ENCODE results near the gene TBC1D5.

The TBC1D5 gene

DNA sequence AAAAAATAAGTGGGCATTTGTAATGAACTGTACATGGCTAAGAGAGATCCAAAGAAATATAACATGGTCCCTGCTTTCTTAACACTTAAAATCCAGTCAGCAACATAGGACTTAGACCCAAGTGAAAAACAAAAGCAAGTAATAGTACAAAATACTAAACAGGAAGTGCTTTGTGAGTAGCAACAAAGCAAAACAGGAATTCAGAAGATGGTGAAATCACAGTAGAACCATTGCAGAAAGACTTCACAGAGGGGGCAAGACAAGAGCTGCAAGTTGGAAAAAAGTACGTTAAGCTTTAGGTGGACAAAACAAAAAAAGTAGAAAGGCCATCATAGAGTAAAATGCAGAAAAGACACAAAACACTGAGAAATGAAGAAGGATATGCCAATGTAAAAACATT lies 116.0 kb downstream of the TBC1D5 start:
- TF ChIP-seq CTCF (IDR thresholded peaks at IDR 0.05; ENCODE audit: low read depth, low read length, poor library complexity, severe bottlenecking), result no peak
- no peak for TF ChIP-seq EZH2phosphoT487 (IDR thresholded peaks at IDR 0.05; ENCODE audit: borderline replicate concordance, low read length)
- H3K27ac ChIP-seq (ENCODE audit: low read depth, low read length), result no peak overlapping the region
- H3K9me2 ChIP-seq (replicated peaks; ENCODE audit: control insufficient read depth, low read length), result no peaks in the 10 kb centered on the region

DNA sequence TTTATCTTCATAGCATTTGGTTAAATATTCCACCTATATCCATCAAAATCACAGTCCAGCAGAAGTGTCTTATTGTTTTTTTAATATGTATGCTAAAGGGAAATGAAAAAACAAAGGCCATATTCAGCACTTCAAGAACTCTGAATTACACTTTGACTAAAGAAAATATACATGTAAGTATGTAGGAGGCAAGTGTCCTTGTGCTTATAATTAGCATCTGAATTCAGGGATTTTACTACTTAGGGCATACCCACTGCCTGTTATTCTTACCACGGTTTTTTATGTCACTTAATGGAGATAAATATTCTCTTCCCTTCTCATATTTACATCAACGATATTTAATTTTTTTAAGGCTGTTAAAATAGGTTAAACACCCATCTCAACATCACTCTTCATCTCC lies 117.3 kb downstream of the TBC1D5 start:
- no peaks in the 10 kb centered on the region; the same call in 1 of the 2 replicates for H3F3A ChIP-seq (ENCODE audit: control insufficient read depth, insufficient read depth)
- H3K9me2 ChIP-seq (replicated peaks; ENCODE audit: control insufficient read depth, low read length), result no peaks in the 10 kb centered on the region
- TF ChIP-seq EZH2phosphoT487 (IDR thresholded peaks at IDR 0.05; ENCODE audit: borderline replicate concordance, low read length), result no peak
- no peak for TF ChIP-seq CTCF (IDR thresholded peaks at IDR 0.05; ENCODE audit: low read depth, low read length, poor library complexity, severe bottlenecking)
- H3K4me2 ChIP-seq (ENCODE audit: low read length), result no peak overlapping the region
- H3K4me1 ChIP-seq (ENCODE audit: control insufficient read depth, low read length), result no peaks in the 10 kb centered on the region
- H3K79me2 ChIP-seq (ENCODE audit: control insufficient read depth, low read length), result peaks cover 4% of the 10 kb centered on the region
- no peak overlapping the region for H3K4me3 ChIP-seq (ENCODE audit: low read length)
- H3K9me3 ChIP-seq (ENCODE audit: control insufficient read depth, insufficient read depth, low read length), result no peaks in the 10 kb centered on the region
- no peak overlapping the region for H3K27ac ChIP-seq (ENCODE audit: low read depth, low read length)
- no peaks in the 10 kb centered on the region for H4K20me1 ChIP-seq (ENCODE audit: control insufficient read depth, insufficient read depth, low read depth, low read length)
- H3K36me3 ChIP-seq (ENCODE audit: control insufficient read depth, low read length), result peaks cover 19% of the 10 kb centered on the region
- H3K27me3 ChIP-seq (ENCODE audit: control insufficient read depth, low read length), result no peaks in the 10 kb centered on the region

More for the DNA sequence above, 116.0 kb downstream of the TBC1D5 start:
- no peaks in the 10 kb centered on the region for H3K9me3 ChIP-seq (ENCODE audit: control insufficient read depth, insufficient read depth, low read length)
- no peaks in the 10 kb centered on the region for H4K20me1 ChIP-seq (ENCODE audit: control insufficient read depth, insufficient read depth, low read depth, low read length)
- H3K4me1 ChIP-seq (ENCODE audit: control insufficient read depth, low read length), result no peaks in the 10 kb centered on the region
- no peaks in the 10 kb centered on the region for H3K27me3 ChIP-seq (ENCODE audit: control insufficient read depth, low read length)
- H3K4me3 ChIP-seq (ENCODE audit: low read length), result no peak overlapping the region
- peaks cover 4% of the 10 kb centered on the region for H3K79me2 ChIP-seq (ENCODE audit: control insufficient read depth, low read length)
- no peaks in the 10 kb centered on the region; the same call in 1 of the 2 replicates for H3F3A ChIP-seq (ENCODE audit: control insufficient read depth, insufficient read depth)
- H3K36me3 ChIP-seq (ENCODE audit: control insufficient read depth, low read length), result peaks cover 14% of the 10 kb centered on the region
- H3K4me2 ChIP-seq (ENCODE audit: low read length), result no peak overlapping the region

GRCh38 chr3:17623464-17623863 lies 119.0 kb downstream of the TBC1D5 start:
- Histone ChIP-seq H3K4me1 (ENCODE audit: control insufficient read depth, low read length) (no peaks in the 10 kb centered on the region), H3K9me3 (ENCODE audit: control insufficient read depth, insufficient read depth, low read length) (no peaks in the 10 kb centered on the region), H3K27me3 (ENCODE audit: control insufficient read depth, low read length) (no peaks in the 10 kb centered on the region)

More at GRCh38 chr3:17623464-17623863, 119.0 kb downstream of the TBC1D5 start:
- Histone ChIP-seq H3K79me2 (ENCODE audit: control insufficient read depth, low read length) (peaks cover 4% of the 10 kb centered on the region), H3K9me2 (replicated peaks; ENCODE audit: control insufficient read depth, low read length) (no peaks in the 10 kb centered on the region), H4K20me1 (ENCODE audit: control insufficient read depth, insufficient read depth, low read depth, low read length) (no peaks in the 10 kb centered on the region), H3K36me3 (ENCODE audit: control insufficient read depth, low read length) (peaks cover 27% of the 10 kb centered on the region), H3K4me2 (ENCODE audit: low read length) (no peak overlapping the region), H3K4me3 (ENCODE audit: low read length) (no peak overlapping the region), H3K27ac (ENCODE audit: low read depth, low read length) (no peak overlapping the region), H3F3A (ENCODE audit: control insufficient read depth, insufficient read depth) (no peaks in the 10 kb centered on the region; the same call in 1 of the 2 replicates)
- no peak for TF ChIP-seq EZH2phosphoT487 (IDR thresholded peaks at IDR 0.05; ENCODE audit: borderline replicate concordance, low read length)
- no peak for TF ChIP-seq CTCF (IDR thresholded peaks at IDR 0.05; ENCODE audit: low read depth, low read length, poor library complexity, severe bottlenecking)
